ENCODE data around the gene PAEP. TPM values are rescaled to one million over a fixed set of nuclear protein-coding genes. Genes with fewer than 3 reads are reported as not detected.

Gene PAEP
- total RNA-seq, 1 experiment from 2014 or later: not detected

GRCh38 chr9:135588371-135588770 is 26.8 kb downstream of the PAEP start:
- in situ Hi-C loops (cut with HindIII; ENCODE audit: low sequenced_read_pairs): no loop called here
- DNase-seq (ENCODE audit: low spot score): no peak

DNA sequence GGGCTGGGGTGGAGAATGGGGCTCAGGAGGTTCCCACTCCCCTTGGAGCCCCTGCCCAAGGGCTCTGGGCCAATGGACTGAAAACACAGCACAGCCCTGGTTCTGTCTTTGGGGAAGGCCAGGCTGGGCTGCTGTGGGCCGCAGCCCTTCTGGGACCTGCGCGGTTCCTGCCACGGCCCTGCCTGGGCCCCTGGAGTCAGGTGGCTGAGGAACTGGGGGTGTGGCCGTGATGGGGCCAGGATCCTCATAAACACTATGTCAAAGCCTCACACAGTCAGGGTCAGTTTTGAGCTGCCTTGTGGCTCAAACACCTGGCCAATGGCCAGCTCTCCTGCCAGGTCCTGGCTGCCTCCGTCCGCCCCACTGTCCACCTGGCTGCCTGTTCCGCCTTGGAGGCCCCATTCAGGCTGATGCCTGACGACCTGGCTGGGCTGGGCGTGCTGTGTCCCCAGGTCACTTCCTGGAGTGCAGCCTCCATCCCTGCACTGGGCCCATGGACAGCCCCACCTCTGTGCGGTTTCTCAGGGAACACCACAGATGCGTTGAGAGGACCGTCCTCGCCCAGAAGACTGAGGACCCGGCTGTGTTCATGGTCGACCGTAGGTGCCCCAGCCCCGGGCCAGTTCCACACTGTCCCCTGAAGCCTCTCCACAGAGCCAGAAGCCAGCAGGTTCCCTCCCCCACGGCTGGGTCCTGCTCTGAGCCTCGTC is 27.5 kb downstream of the PAEP start:
- DNase-seq (ENCODE audit: low spot score): peak; percentile 60

GRCh38 chr9:135589596-135590485 is 28.3 kb downstream of the PAEP start:
- in situ Hi-C loops (cut with HindIII; ENCODE audit: low sequenced_read_pairs): no loop called here

More for the DNA sequence above, 27.5 kb downstream of the PAEP start:
- in situ Hi-C loops (cut with HindIII; ENCODE audit: low sequenced_read_pairs): no loop called here

DNA sequence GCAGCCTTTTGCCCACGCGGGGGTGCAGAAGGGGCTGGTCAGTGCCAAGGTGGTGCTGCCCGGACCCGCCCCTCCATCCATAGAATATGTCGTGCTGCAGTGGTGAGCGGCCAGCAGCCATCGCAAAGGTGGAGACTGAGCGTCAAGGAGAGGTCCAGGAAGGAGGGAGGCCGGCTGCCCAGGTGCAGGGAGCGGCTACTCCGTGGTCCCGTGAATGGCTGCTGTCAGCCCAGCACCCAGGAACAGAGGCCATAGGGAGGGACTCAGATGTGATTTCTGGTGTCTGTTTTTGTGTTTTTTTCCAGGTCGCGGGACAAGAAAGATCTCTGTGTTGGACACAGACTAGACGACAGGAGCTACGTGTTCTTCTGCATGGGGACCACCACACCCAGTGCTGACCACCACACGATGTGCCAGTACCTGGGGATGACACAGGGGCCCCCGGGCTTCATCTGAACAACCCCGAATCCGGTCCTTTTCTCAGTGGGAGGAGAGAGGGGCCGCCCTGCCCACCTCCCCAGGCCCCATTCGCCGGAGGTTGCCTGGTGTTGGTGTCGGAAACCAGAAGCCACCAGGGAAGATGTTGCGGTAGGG is 29.0 kb downstream of the PAEP start:
- in situ Hi-C loops (cut with HindIII; ENCODE audit: low sequenced_read_pairs): no loop called here
- no peak for DNase-seq (ENCODE audit: low spot score)

More at GRCh38 chr9:135589596-135590485, 28.3 kb downstream of the PAEP start:
- DNase-seq (ENCODE audit: low spot score): no peak

GRCh38 chr9:135591506-135592330 is 30.2 kb downstream of the PAEP start:
- no peak for DNase-seq (ENCODE audit: low spot score)
- in situ Hi-C loops (cut with HindIII; ENCODE audit: low sequenced_read_pairs): no loop called here

DNA sequence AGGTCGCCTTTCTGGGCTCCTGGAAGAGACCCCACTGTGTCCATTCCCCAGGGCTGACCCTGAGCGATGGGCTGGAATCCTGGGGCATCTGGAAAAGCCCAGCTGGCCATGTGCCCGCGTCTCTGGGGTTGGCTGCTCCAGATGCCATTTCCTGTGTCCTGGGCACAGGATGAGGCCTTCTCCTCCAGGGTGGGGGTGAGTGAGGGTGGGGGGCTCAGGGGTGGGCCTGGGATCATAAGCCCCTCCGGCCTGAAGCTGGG is 30.7 kb downstream of the PAEP start:
- in situ Hi-C loops (cut with HindIII; ENCODE audit: low sequenced_read_pairs): no loop called here
- DNase-seq (ENCODE audit: low spot score): no peak

- DNase-seq (ENCODE audit: low spot score): no peak
- in situ Hi-C loops (cut with HindIII; ENCODE audit: low sequenced_read_pairs): no loop called here
Observed at GRCh38 chr9:135592625-135593024, 31.1 kb downstream of the PAEP start.

GRCh38 chr9:135596211-135596610 is 34.7 kb downstream of the PAEP start:
- no peak for DNase-seq (ENCODE audit: low spot score)
- in situ Hi-C loops (cut with HindIII; ENCODE audit: low sequenced_read_pairs): no loop called here

- no peak for DNase-seq (ENCODE audit: low spot score)
- in situ Hi-C loops (cut with HindIII; ENCODE audit: low sequenced_read_pairs): no loop called here
Observed at GRCh38 chr9:135600296-135600817, 38.8 kb downstream of the PAEP start.

- in situ Hi-C loops (cut with HindIII; ENCODE audit: low sequenced_read_pairs): no loop called here
- no peak for DNase-seq (ENCODE audit: low spot score)
Observed at GRCh38 chr9:135601988-135602387, 40.4 kb downstream of the PAEP start.

- in situ Hi-C loops (cut with HindIII; ENCODE audit: low sequenced_read_pairs): no loop called here
- DNase-seq (ENCODE audit: low spot score): peak; percentile 12
Observed at GRCh38 chr9:135602789-135603481, 41.4 kb downstream of the PAEP start.

- DNase-seq (ENCODE audit: low spot score): no peak
- in situ Hi-C loops (cut with HindIII; ENCODE audit: low sequenced_read_pairs): no loop called here
Observed at GRCh38 chr9:135604437-135605237, 43.1 kb downstream of the PAEP start.

- in situ Hi-C loops (cut with HindIII; ENCODE audit: low sequenced_read_pairs): no loop called here
- DNase-seq (ENCODE audit: low spot score): peak; percentile 53
Observed at GRCh38 chr9:135605238-135605781, 43.8 kb downstream of the PAEP start.

DNA sequence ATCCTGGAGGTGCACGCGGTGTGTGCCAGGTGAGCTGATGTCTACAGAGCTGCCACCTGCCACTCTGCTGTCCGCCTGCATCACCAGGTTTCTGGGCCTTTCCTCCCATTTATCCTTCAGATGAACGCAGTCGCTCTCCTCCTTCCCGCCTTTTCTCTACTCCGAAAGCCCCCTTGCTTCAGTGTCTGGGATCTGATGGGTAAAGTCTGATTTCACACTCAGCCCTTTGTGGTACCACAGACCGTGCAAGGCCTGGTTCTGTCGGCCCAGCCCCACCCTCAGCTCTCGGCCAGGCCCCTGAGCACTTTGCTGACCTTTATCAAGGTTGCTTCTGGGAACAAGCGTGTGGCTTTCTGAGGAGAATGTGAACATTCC is 45.3 kb downstream of the PAEP start:
- DNase-seq (ENCODE audit: low spot score): no peak
- in situ Hi-C loops (cut with HindIII; ENCODE audit: low sequenced_read_pairs): no loop called here

- no peak for DNase-seq (ENCODE audit: low spot score)
Observed at GRCh38 chr9:135607401-135608293, 46.1 kb downstream of the PAEP start.

GRCh38 chr9:135608294-135608998 is 46.9 kb downstream of the PAEP start:
- in situ Hi-C loops (cut with HindIII; ENCODE audit: low sequenced_read_pairs): no loop called here
- no peak for DNase-seq (ENCODE audit: low spot score)

More at GRCh38 chr9:135607401-135608293, 46.1 kb downstream of the PAEP start:
- in situ Hi-C loops (cut with HindIII; ENCODE audit: low sequenced_read_pairs): no loop called here

All from G401 (cell line).